Measurements from ENCODE around the gene TRMT112. TPM values are rescaled to one million over a fixed set of nuclear protein-coding genes. Genes with fewer than 3 reads are reported as not detected.

Gene TRMT112
- total and polyA plus RNA-seq, 2 of the 8 experiments (the other 6 are each of a cell fraction or from before 2014, with no cell fraction given), result 300 to 650 TPM

DNA sequence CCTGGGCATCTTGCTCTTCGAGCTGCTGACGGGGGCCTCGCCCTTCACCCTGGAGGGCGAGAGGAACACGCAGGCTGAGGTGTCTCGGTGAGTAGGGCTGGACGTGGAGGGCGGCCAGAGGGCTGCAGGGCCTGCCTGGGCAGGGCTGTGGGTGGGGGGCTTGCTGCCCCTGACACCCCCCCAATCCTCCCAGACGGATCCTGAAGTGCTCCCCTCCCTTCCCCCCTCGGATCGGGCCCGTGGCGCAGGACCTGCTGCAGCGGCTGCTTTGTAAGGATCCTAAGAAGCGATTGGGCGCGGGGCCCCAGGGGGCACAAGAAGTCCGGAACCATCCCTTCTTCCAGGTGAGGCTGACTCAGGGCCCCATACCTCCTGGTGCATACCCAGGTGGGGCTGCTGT is 44.3 kb upstream of the TRMT112 start:
- Histone ChIP-seq H3K4me2 (ENCODE audit: insufficient read depth in 1 of 2, low read depth in 2 of 2, low read length in 2 of 2) (no peak overlapping the region), H3K56ac (replicated peaks; ENCODE audit: insufficient read length, low read depth, low read length) (no peak overlapping the region), H3K4me3 (ENCODE audit: extremely low read depth in 1 of 4, insufficient read depth in 2 of 4, low read depth in 3 of 4, low read length in 4 of 4) (no peak overlapping the region), H2BK12ac (ENCODE audit: low read depth, low read length) (no peak overlapping the region), H3K27ac (ENCODE audit: low read depth, low read length) (no peak overlapping the region), H3K18ac (ENCODE audit: extremely low read depth, low read length) (no peak overlapping the region), H3K79me2 (ENCODE audit: control insufficient read depth in 1 of 2, insufficient read depth in 2 of 2, low read length in 2 of 2) (no peaks in the 10 kb centered on the region), H2BK20ac (ENCODE audit: low read length) (no peak overlapping the region), H3K4ac (replicated peaks; ENCODE audit: insufficient read length, low read depth, low read length) (no peak overlapping the region), H3K9me3 (ENCODE audit: insufficient read depth in 2 of 2, low read depth in 1 of 2, low read length in 1 of 2) (no peaks in the 10 kb centered on the region), H3K4me1 (replicated peaks in 1 of 4; ENCODE audit: control insufficient read depth in 3 of 4, insufficient read depth in 4 of 4, low read length in 3 of 4) (peaks cover 0 to 30% (median 25%) of the 10 kb centered on the region in 4 experiments; a peak in 6 of 7 replicates), H3K36me3 (ENCODE audit: control insufficient read depth in 2 of 4, insufficient read depth in 4 of 4, low read length in 3 of 4) (peaks cover 0 to 9% (median 3%) of the 10 kb centered on the region in 4 experiments; a peak in 4 of 8 replicates), H3K23ac (ENCODE audit: insufficient read length) (no peak overlapping the region), H2AFZ (ENCODE audit: low read length) (no peak overlapping the region), H2BK15ac (ENCODE audit: low read length) (no peak overlapping the region), H4K91ac (replicated peaks; ENCODE audit: insufficient read length, low read length) (no peak overlapping the region), H2BK120ac (replicated peaks; ENCODE audit: low read depth, low read length) (no peak overlapping the region), H4K20me1 (replicated peaks in 1 of 2; ENCODE audit: control insufficient read depth in 1 of 2, insufficient read depth in 2 of 2, low read length in 2 of 2) (peaks cover 0 to 4% of the 10 kb centered on the region in 2 experiments), H3K23me2 (ENCODE audit: low read depth, low read length) (peaks cover 7% of the 10 kb centered on the region; the same call in 1 of the 2 replicates), H4K8ac (ENCODE audit: extremely low read depth, insufficient read depth, low read length) (no peak overlapping the region), H4K5ac (ENCODE audit: insufficient read length, low read depth, low read length) (no peak overlapping the region), H3K9ac (replicated peaks in 1 of 4; ENCODE audit: extremely low read depth in 1 of 4, low read depth in 3 of 4, low read length in 3 of 4) (no peak overlapping the region), H3K27me3 (replicated peaks in 1 of 4; ENCODE audit: control insufficient read depth in 3 of 4, extremely low read depth in 1 of 4, insufficient read depth in 3 of 4, low read length in 3 of 4) (no peaks in the 10 kb centered on the region), H2BK5ac (ENCODE audit: low read depth, low read length) (no peak overlapping the region), H3K79me1 (ENCODE audit: low read depth, low read length) (no peaks in the 10 kb centered on the region; the same call in 1 of the 2 replicates), H2AK5ac (ENCODE audit: low read depth, low read length) (no peak overlapping the region), H3K14ac (ENCODE audit: insufficient read length) (no peak overlapping the region)
- ChIA-PET CTCF (ENCODE audit: partially characterized antibody) (interaction anchor here (0.6 to 22.0 kb wide), 2 partner anchors 8 to 24 kb away, joined by 3 to 409 read pairs; partner anchors contain the start of gene CCDC88B), POLR2A (ENCODE audit: partially characterized antibody) (interaction anchor here (1.0 to 1.2 kb wide), 2 partner anchors 12 to 82 kb away, joined by 3 read pairs; no protein-coding TSS in a partner anchor)
- 83% methylated on average over 5 of the region's 18 CpGs; no CpG with 5 or more reads in 1 of the 2 experiments for WGBS, 2 experiments (ENCODE audit: extremely low coverage in 1 of 2, insufficient coverage in 1 of 2, insufficient read length in 1 of 2, insufficient replicate concordance in 2 of 2, low coverage in 1 of 2, low lambda C conversion rate in 2 of 2, missing lambda C conversion rate in 1 of 2)
- FAIRE-seq, result no peak
- no peak for DNase-seq (ENCODE audit: low read depth in 1 of 2, low spot score in 2 of 2)
- no peak for TF ChIP-seq CTBP2 (IDR thresholded peaks at IDR 0.05; ENCODE audit: borderline replicate concordance, insufficient read depth, insufficient read length, low read length)
- TF ChIP-seq BRCA1 (IDR thresholded peaks at IDR 0.05; ENCODE audit: low read depth, low read length), result no peak
- no peak for TF ChIP-seq RBBP5 (IDR thresholded peaks at IDR 0.05; ENCODE audit: borderline replicate concordance, low read depth, low read length)
- no peak for TF ChIP-seq KDM4A (IDR thresholded peaks at IDR 0.05; ENCODE audit: low read depth, low read length, severe bottlenecking)
- no peak for TF ChIP-seq TEAD4 (IDR thresholded peaks at IDR 0.05; ENCODE audit: low read depth, low read length)
- no peak for TF ChIP-seq ASH2L (IDR thresholded peaks at IDR 0.05; ENCODE audit: low read length)
- no peak for TF ChIP-seq TAF7 (optimal IDR thresholded peaks at IDR 0.05; ENCODE audit: borderline replicate concordance, low read depth, low read length)
- no peak for TF ChIP-seq KDM1A (IDR thresholded peaks at IDR 0.05; ENCODE audit: borderline replicate concordance, low read length)
- TF ChIP-seq, protein P1, sequence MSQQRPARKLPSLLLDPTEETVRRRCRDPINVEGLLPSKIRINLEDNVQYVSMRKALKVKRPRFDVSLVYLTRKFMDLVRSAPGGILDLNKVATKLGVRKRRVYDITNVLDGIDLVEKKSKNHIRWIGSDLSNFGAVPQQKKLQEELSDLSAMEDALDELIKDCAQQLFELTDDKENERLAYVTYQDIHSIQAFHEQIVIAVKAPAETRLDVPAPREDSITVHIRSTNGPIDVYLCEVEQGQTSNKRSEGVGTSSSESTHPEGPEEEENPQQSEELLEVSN (IDR thresholded peaks at IDR 0.05), result no peak
- TF ChIP-seq, protein P2, sequence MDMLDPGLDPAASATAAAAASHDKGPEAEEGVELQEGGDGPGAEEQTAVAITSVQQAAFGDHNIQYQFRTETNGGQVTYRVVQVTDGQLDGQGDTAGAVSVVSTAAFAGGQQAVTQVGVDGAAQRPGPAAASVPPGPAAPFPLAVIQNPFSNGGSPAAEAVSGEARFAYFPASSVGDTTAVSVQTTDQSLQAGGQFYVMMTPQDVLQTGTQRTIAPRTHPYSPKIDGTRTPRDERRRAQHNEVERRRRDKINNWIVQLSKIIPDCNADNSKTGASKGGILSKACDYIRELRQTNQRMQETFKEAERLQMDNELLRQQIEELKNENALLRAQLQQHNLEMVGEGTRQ (IDR thresholded peaks at IDR 0.05; ENCODE audit: low read length), result no peak
